Trophoblast cell (in vitro differentiated cells and primary cell): Measurements from ENCODE around the gene SETX.
"Not testable (repeated sequence)": the region's sequence is repeated elsewhere in the genome, so short reads cannot be mapped to it uniquely, and the experiment has no call there.

ENCODE experiments used
- DNase-seq, 2 donors: peaks; one replicate each; pipeline ENCODE4 v3.0.0-alpha.2; 2016
- H2AFZ ChIP-seq: 2 replicates; pipeline ENCODE4 v1.6.1; 2013; ENCODE audit warnings: low read length, moderate library complexity, mild to moderate bottlenecking; ENCODE audit not compliant: insufficient read depth, poor library complexity
- H2AK5ac ChIP-seq: 2 replicates; pipeline ENCODE4 v1.6.1; 2013; ENCODE audit warnings: mild to moderate bottlenecking, low read length
- H2BK120ac ChIP-seq: 2 replicates; pipeline ENCODE4 v1.6.1; 2013; ENCODE audit warnings: low read length, mild to moderate bottlenecking, moderate library complexity; ENCODE audit not compliant: insufficient read depth, poor library complexity
- H2BK12ac ChIP-seq: 2 replicates; pipeline ENCODE4 v1.6.1; 2013; ENCODE audit warnings: mild to moderate bottlenecking, low read length, moderate library complexity
- H2BK5ac ChIP-seq: 2 replicates; pipeline ENCODE4 v1.6.1; 2013; ENCODE audit warnings: low read length, low read depth, moderate library complexity, mild to moderate bottlenecking; ENCODE audit not compliant: poor library complexity
- H3K14ac ChIP-seq: 2 replicates; pipeline ENCODE4 v1.6.1; 2013; ENCODE audit warnings: mild to moderate bottlenecking, low read length
- H3K18ac ChIP-seq: 2 replicates; pipeline ENCODE4 v1.6.1; 2013; ENCODE audit warnings: mild to moderate bottlenecking, low read length
- H3K23ac ChIP-seq: 2 replicates; pipeline ENCODE4 v1.6.1; 2013; ENCODE audit warnings: low read length
- H3K27ac ChIP-seq: 2 replicates; pipeline ENCODE4 v1.5.1; 2013; ENCODE audit warnings: low read depth, mild to moderate bottlenecking, inconsistent platforms, low read length, moderate library complexity
- H3K27me3 ChIP-seq: 2 replicates; pipeline ENCODE4 v1.6.1; 2013; ENCODE audit warnings: inconsistent platforms, mild to moderate bottlenecking, low read length, moderate library complexity; ENCODE audit not compliant: insufficient read depth
- H3K36me3 ChIP-seq, 2 experiments: 1 replicate in 1 of 2; 2 replicates in 1 of 2; pipeline ENCODE4 v1.6.1; 2013; ENCODE audit warnings: low read length in 2 of 2, mild to moderate bottlenecking in 2 of 2, moderate library complexity in 1 of 2; ENCODE audit not compliant: insufficient read depth in 2 of 2, control insufficient read depth in 1 of 2
- H3K4ac ChIP-seq: 2 replicates; pipeline ENCODE4 v1.6.1; 2013; ENCODE audit warnings: low read depth, mild to moderate bottlenecking, low read length, moderate library complexity
- H3K4me1 ChIP-seq, 2 experiments: 1 replicate in 1 of 2; 2 replicates in 1 of 2; pipeline ENCODE4 v1.6.1; 2013; ENCODE audit warnings: low read length in 2 of 2, mild to moderate bottlenecking in 2 of 2, moderate library complexity in 1 of 2; ENCODE audit not compliant: insufficient read depth in 2 of 2, control insufficient read depth in 1 of 2
- H3K4me2 ChIP-seq: 2 replicates; pipeline ENCODE4 v1.6.1; 2013; ENCODE audit warnings: inconsistent platforms, mild to moderate bottlenecking, low read length, moderate library complexity
- H3K4me3 ChIP-seq: 2 replicates; pipeline ENCODE4 v1.5.1; 2013; ENCODE audit warnings: mild to moderate bottlenecking, low read depth, low read length, inconsistent platforms
- H3K79me1 ChIP-seq: one replicate; pipeline ENCODE4 v1.6.1; 2013; ENCODE audit warnings: low read length
- H3K79me2 ChIP-seq: 2 replicates; pipeline ENCODE4 v1.6.1; 2013; ENCODE audit warnings: low read length, mild to moderate bottlenecking; ENCODE audit not compliant: control insufficient read depth, insufficient read depth, poor library complexity
- H3K9ac ChIP-seq: 2 replicates; pipeline ENCODE4 v1.6.1; 2013; ENCODE audit warnings: mild to moderate bottlenecking, low read length
- H3K9me3 ChIP-seq: 2 replicates; pipeline ENCODE4 v1.6.1; 2013; ENCODE audit warnings: low read depth, mild to moderate bottlenecking, control low read depth, inconsistent platforms, low read length; ENCODE audit not compliant: insufficient read depth
- H4K12ac ChIP-seq: 2 replicates; pipeline ENCODE4 v1.6.1; 2013; ENCODE audit warnings: low read depth, mild to moderate bottlenecking, low read length, moderate library complexity
- H4K8ac ChIP-seq: 2 replicates; pipeline ENCODE4 v1.6.1; 2013; ENCODE audit warnings: low read depth, mild to moderate bottlenecking, low read length, moderate library complexity
- H4K91ac ChIP-seq: one replicate; pipeline ENCODE4 v1.6.1; 2013; ENCODE audit warnings: low read depth, mild to moderate bottlenecking, low read length, moderate library complexity
- WGBS: extraction: QIAGEN DNeasy Blood & Tissue Kit; methylation state at CpG from one replicate; pipeline ENCODE4 v1.1.7; 2013; ENCODE audit warnings: missing lambda C conversion rate; ENCODE audit not compliant: insufficient read length, insufficient coverage; ENCODE audit errors: extremely low coverage; 5-methylcytosine and 5-hydroxymethylcytosine counted together

The SETX gene

DNA sequence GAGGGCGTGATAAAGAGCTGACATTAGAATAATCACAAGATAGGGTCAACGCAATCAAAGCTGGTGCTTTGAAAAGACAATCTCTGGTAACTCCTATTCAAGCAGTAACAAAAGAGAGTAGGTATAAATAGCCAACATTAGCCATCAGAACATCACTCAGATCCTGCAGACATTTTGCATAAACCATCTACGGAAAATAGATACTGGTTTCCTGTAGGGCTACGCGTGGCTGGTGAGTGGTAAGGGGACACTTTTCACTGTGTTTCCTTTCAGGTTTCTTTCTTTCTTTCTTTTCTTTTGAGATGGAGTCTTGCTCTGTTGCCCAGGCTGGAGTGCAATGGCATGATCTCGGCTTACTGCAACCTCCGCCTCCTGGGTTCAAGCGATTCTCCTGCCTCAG is 29.6 kb upstream of the SETX start:
- no peak overlapping the region for H3K27ac ChIP-seq
- no peak overlapping the region for H4K8ac ChIP-seq
- no peaks in the 10 kb centered on the region for H3K79me1 ChIP-seq
- no peaks in the 10 kb centered on the region for H3K27me3 ChIP-seq
- H3K4ac ChIP-seq = no peak overlapping the region
- no peak overlapping the region for H4K12ac ChIP-seq
- no peak overlapping the region for H3K9ac ChIP-seq
- H3K4me3 ChIP-seq = no peak overlapping the region
- no peak overlapping the region for H2BK5ac ChIP-seq
- peaks cover 30 to 42% of the 10 kb centered on the region in 2 experiments for H3K36me3 ChIP-seq
- no peak overlapping the region for H3K14ac ChIP-seq
- H2BK120ac ChIP-seq = no peak overlapping the region
- no CpG with 5 or more reads among the region's 8 CpGs for WGBS
- H3K4me2 ChIP-seq = no peak overlapping the region
- no peak overlapping the region for H3K18ac ChIP-seq
- H3K79me2 ChIP-seq = no peaks in the 10 kb centered on the region
- H3K4me1 ChIP-seq = no peaks in the 10 kb centered on the region
- H2AK5ac ChIP-seq = no peak overlapping the region
- H3K23ac ChIP-seq = no peak overlapping the region
- H4K91ac ChIP-seq = no peak overlapping the region
- H3K9me3 ChIP-seq = no peaks in the 10 kb centered on the region
- no peak overlapping the region for H2AFZ ChIP-seq
- no peak for DNase-seq
- H2BK12ac ChIP-seq = no peak overlapping the region

DNA sequence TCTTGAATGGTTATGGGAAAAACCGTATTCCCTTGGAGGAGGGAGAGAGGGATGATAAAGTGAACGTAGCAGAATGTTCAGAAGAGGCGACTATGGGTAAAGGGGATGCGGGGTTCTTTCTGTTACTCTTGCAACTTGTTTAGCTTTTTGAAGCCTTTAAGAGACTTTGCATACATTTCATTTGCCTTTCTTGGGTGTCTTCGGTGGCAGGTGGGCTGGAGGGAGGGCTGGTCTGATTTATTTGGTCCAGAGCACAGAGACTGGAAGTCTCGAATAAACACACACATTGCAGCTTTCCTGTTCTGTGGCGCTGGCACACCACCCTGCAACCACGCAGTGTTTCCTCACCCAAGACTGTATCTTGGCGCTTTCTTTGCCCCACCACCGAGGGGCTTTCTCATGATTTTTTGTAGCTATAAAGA is 28.7 kb upstream of the SETX start:
- H2AFZ ChIP-seq = no peak overlapping the region
- no peaks in the 10 kb centered on the region for H3K27me3 ChIP-seq
- no peak overlapping the region for H4K12ac ChIP-seq
- H2BK5ac ChIP-seq = no peak overlapping the region
- H3K4me2 ChIP-seq = no peak overlapping the region
- no peak overlapping the region for H3K4me3 ChIP-seq
- H4K8ac ChIP-seq = no peak overlapping the region
- no peak for DNase-seq
- no peak overlapping the region for H3K23ac ChIP-seq
- H3K27ac ChIP-seq = no peak overlapping the region
- no peak overlapping the region for H3K18ac ChIP-seq
- no peaks in the 10 kb centered on the region for H3K79me1 ChIP-seq
- no peak overlapping the region for H2AK5ac ChIP-seq
- WGBS = no CpG with 5 or more reads among the region's 10 CpGs
- H3K9me3 ChIP-seq = peaks cover 1% of the 10 kb centered on the region
- H3K4ac ChIP-seq = no peak overlapping the region
- no peak overlapping the region for H3K9ac ChIP-seq
- no peak overlapping the region for H4K91ac ChIP-seq
- H3K4me1 ChIP-seq = no peaks in the 10 kb centered on the region
- no peak overlapping the region for H3K14ac ChIP-seq
- peaks cover 31 to 48% of the 10 kb centered on the region in 2 experiments for H3K36me3 ChIP-seq
- no peak overlapping the region for H2BK12ac ChIP-seq
- no peak overlapping the region for H2BK120ac ChIP-seq
- no peaks in the 10 kb centered on the region for H3K79me2 ChIP-seq

DNA sequence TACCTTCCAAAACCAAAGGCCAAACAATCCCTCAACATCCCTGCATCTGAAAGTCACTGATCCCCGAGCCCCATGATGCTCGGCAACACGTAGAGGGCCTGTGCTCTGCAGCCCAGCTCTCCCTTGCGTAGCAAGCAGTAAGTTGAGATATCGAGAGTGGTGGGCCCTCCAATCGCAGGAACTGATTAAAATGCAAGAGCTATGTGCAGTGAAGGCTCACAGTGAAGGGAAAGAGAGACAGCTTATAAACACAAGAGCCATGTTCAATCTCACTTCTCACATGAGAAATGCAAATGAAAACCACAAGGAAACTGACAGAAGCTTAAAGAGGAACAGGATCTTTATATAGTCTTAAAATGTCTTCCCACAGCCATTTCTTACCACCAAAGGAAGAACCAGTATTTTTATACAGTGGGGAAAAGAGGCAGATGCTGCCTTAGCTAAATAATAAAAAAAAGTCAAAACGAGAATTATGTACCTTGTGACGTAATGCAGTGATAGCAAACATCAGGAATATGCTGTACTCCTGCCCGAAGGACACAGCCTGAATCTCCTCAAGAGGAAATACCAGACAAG is 27.3 kb upstream of the SETX start:
- no peak overlapping the region for H2BK12ac ChIP-seq
- no peak overlapping the region for H4K12ac ChIP-seq
- H3K27ac ChIP-seq = no peak overlapping the region
- no peak overlapping the region for H3K23ac ChIP-seq
- H2AFZ ChIP-seq = no peak overlapping the region
- H3K27me3 ChIP-seq = no peaks in the 10 kb centered on the region
- H3K4me3 ChIP-seq = no peak overlapping the region
- no peak overlapping the region for H3K9ac ChIP-seq
- H3K18ac ChIP-seq = no peak overlapping the region
- H2AK5ac ChIP-seq = no peak overlapping the region
- H4K91ac ChIP-seq = no peak overlapping the region
- H3K36me3 ChIP-seq = peaks cover 34 to 53% of the 10 kb centered on the region in 2 experiments
- no peaks in the 10 kb centered on the region for H3K79me1 ChIP-seq
- H3K9me3 ChIP-seq = peaks cover 13% of the 10 kb centered on the region
- H3K14ac ChIP-seq = no peak overlapping the region
- no peaks in the 10 kb centered on the region for H3K79me2 ChIP-seq
- H3K4me2 ChIP-seq = no peak overlapping the region
- H3K4ac ChIP-seq = no peak overlapping the region
- DNase-seq = no peak
- H2BK5ac ChIP-seq = no peak overlapping the region
- H3K4me1 ChIP-seq = no peaks in the 10 kb centered on the region
- no peak overlapping the region for H4K8ac ChIP-seq
- no peak overlapping the region for H2BK120ac ChIP-seq
- WGBS = no CpG with 5 or more reads among the region's 9 CpGs

DNA sequence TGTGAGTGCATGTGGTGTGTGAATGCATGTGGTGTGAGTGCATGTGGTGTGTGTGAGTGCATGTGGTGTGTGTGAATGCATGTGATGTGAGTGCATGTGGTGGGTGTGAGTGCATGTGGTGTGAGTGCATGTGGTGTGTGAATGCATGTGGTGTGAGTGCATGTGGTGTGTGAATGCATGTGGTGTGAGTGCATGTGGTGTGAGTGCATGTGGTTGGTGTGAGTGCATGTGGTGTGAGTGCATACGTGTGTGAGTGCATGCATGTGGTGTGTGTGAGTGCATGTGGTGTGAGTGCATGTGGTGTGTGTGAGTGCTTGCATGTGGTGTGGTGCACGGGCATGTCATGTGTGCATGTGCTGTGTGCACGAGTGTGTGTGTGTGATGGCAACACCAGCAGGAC is 23.6 kb upstream of the SETX start:
- H3K4me1 ChIP-seq, H4K12ac ChIP-seq, H3K18ac ChIP-seq, H3K14ac ChIP-seq, H2AK5ac ChIP-seq, H3K9ac ChIP-seq, H2BK12ac ChIP-seq, H4K91ac ChIP-seq, H3K27me3 ChIP-seq, H4K8ac ChIP-seq, H2BK5ac ChIP-seq, H3K4ac ChIP-seq, H2BK120ac ChIP-seq, H3K23ac ChIP-seq, H3K79me1 ChIP-seq, H3K79me2 ChIP-seq, H2AFZ ChIP-seq, H3K4me2 ChIP-seq, H3K27ac ChIP-seq, DNase-seq: not testable (repeated sequence)
- Histone ChIP-seq H3K36me3 (peaks cover 30 to 46% of the 10 kb centered on the region in 2 experiments), H3K4me3 (peak overlapping the region; percentile 50), H3K9me3 (peaks cover 15% of the 10 kb centered on the region)
- WGBS = no CpG with 5 or more reads among the region's 3 CpGs
